Measurements from ENCODE around the gene HM13.

Gene HM13

GRCh38 chr20:31602431-31602778, 88.2 kb downstream of the HM13 start:
- H3K4me3 ChIP-seq (ENCODE audit: low read depth, low read length): no peak overlapping the region
- H3K27ac ChIP-seq: no peak overlapping the region
- no peak overlapping the region for H3K9ac ChIP-seq
- TF ChIP-seq CTCF (IDR thresholded peaks at IDR 0.05): no peak
- no peak overlapping the region for H3K4me2 ChIP-seq (ENCODE audit: low read length)
- no peaks in the 10 kb centered on the region for H3K36me3 ChIP-seq (ENCODE audit: control insufficient read depth, insufficient read depth, low read length)
- H3K27me3 ChIP-seq (ENCODE audit: control insufficient read depth, insufficient read depth, low read length): no peaks in the 10 kb centered on the region
- H3K79me2 ChIP-seq: no peaks in the 10 kb centered on the region
- no peak overlapping the region for H2AFZ ChIP-seq
- peaks cover 7% of the 10 kb centered on the region for H3K4me1 ChIP-seq
- no peaks in the 10 kb centered on the region for H3K9me3 ChIP-seq (ENCODE audit: control insufficient read depth, low read length)

GRCh38 chr20:31602779-31603441, 88.7 kb downstream of the HM13 start:
- Histone ChIP-seq H2AFZ (no peak overlapping the region), H3K36me3 (ENCODE audit: control insufficient read depth, insufficient read depth, low read length) (no peaks in the 10 kb centered on the region), H3K4me1 (peaks cover 7% of the 10 kb centered on the region), H3K79me2 (no peaks in the 10 kb centered on the region), H3K4me2 (ENCODE audit: low read length) (no peak overlapping the region), H3K4me3 (ENCODE audit: low read depth, low read length) (no peak overlapping the region), H3K27me3 (ENCODE audit: control insufficient read depth, insufficient read depth, low read length) (no peaks in the 10 kb centered on the region), H3K9ac (no peak overlapping the region), H3K9me3 (ENCODE audit: control insufficient read depth, low read length) (no peaks in the 10 kb centered on the region), H3K27ac (peak overlapping the region; percentile 43)
- no peak for TF ChIP-seq CTCF (IDR thresholded peaks at IDR 0.05)

- Histone ChIP-seq H3K4me1 (peaks cover 7% of the 10 kb centered on the region), H3K9me3 (ENCODE audit: control insufficient read depth, low read length) (no peaks in the 10 kb centered on the region)
Measured at GRCh38 chr20:31603822-31604566, 89.8 kb downstream of the HM13 start.

GRCh38 chr20:31604567-31605030, 90.4 kb downstream of the HM13 start:
- peak overlapping the region; percentile 68 for H3K4me3 ChIP-seq (ENCODE audit: low read depth, low read length)
- H3K27ac ChIP-seq: peak overlapping the region; percentile 80
- no peaks in the 10 kb centered on the region for H3K9me3 ChIP-seq (ENCODE audit: control insufficient read depth, low read length)
- H3K36me3 ChIP-seq (ENCODE audit: control insufficient read depth, insufficient read depth, low read length): no peaks in the 10 kb centered on the region
- H3K79me2 ChIP-seq: no peaks in the 10 kb centered on the region
- H3K27me3 ChIP-seq (ENCODE audit: control insufficient read depth, insufficient read depth, low read length): no peaks in the 10 kb centered on the region
- H3K4me2 ChIP-seq (ENCODE audit: low read length): peak overlapping the region; percentile 77
- H3K4me1 ChIP-seq: peaks cover 7% of the 10 kb centered on the region
- no peak for TF ChIP-seq CTCF (IDR thresholded peaks at IDR 0.05)
- peak overlapping the region; percentile 68 for H2AFZ ChIP-seq
- H3K9ac ChIP-seq: no peak overlapping the region

More at GRCh38 chr20:31603822-31604566, 89.8 kb downstream of the HM13 start:
- Histone ChIP-seq H3K27ac (peak overlapping the region; percentile 80), H3K79me2 (no peaks in the 10 kb centered on the region), H3K9ac (no peak overlapping the region), H3K4me2 (ENCODE audit: low read length) (peak overlapping the region; percentile 77), H3K27me3 (ENCODE audit: control insufficient read depth, insufficient read depth, low read length) (no peaks in the 10 kb centered on the region), H2AFZ (peak overlapping the region; percentile 6), H3K4me3 (ENCODE audit: low read depth, low read length) (peak overlapping the region; percentile 68), H3K36me3 (ENCODE audit: control insufficient read depth, insufficient read depth, low read length) (no peaks in the 10 kb centered on the region)
- TF ChIP-seq CTCF (IDR thresholded peaks at IDR 0.05): no peak
